GM12878 (cell line): Measurements from ENCODE around the gene PLCB2. TPM values are rescaled to one million over a fixed set of nuclear protein-coding genes. Genes with fewer than 3 reads are reported as not detected.

Source experiments
- ATAC-seq: fragments of 200-7000 bp; cut with Tn5 transposase; 3 replicates; pipeline ENCODE4 v1.9.1; 2020; ENCODE audit warnings: mild to moderate bottlenecking, moderate library complexity
- BruUV-seq: library from RNA; stranded (reverse); fragments of 400-500 nt; replicated peaks from 2 replicates; lab custom pipeline; 2021; lab: Mats Ljungman, UMichigan
- CTCF ChIA-PET: fragments of 300-600 bp; sonication (Branson Sonifier 250); formaldehyde crosslinking; extraction: SDS; loops from one replicate; lab custom pipeline; 2021; ENCODE audit warnings: inconsistent platforms; lab: Yijun Ruan, JAX
- POLR2A ChIA-PET: fragments of 350-600 bp; formaldehyde crosslinking; extraction: SDS; loops from one replicate; lab custom pipeline; 2021; ENCODE audit warnings: inconsistent platforms; lab: Charles Lee
- RAD21 ChIA-PET: fragments of 300-600 bp; sonication (Branson Sonifier 250); formaldehyde crosslinking; loops from one replicate; lab custom pipeline; 2023; ENCODE audit warnings: antibody characterized with exemption; ENCODE audit not compliant: unreplicated experiment; lab: Charles Lee
- SMC1A ChIA-PET: fragments of 300-600 bp; sonication (Branson Sonifier 250); formaldehyde crosslinking; loops from one replicate; lab custom pipeline; 2023; ENCODE audit not compliant: unreplicated experiment, uncharacterized antibody; lab: Charles Lee
- DNase-seq: peaks from one replicate; pipeline ENCODE4 v3.0.0-alpha.2; 2011; ENCODE audit warnings: low read depth, low spot score
- FAIRE-seq: peaks from 3 replicates; lab custom pipeline; 2011; peaks lifted over from hg19 to GRCh38; lab: Jason Lieb, UNC
- H2AFZ ChIP-seq: 2 replicates; pipeline ENCODE4 v1.6.0; 2011; ENCODE audit warnings: low read depth, low read length, control low read depth; ENCODE audit not compliant: control insufficient read depth
- H3K27ac ChIP-seq: 2 replicates; pipeline ENCODE4 v1.5.1; 2011; ENCODE audit warnings: control low read depth; ENCODE audit not compliant: control insufficient read depth, insufficient read depth
- H3K27me3 ChIP-seq, 2 experiments: replicated peaks in 1 of 2; 2 replicates each; pipeline versions ENCODE4 v1.6.0 to v1.6.1; 2011; ENCODE audit warnings: low read length in 1 of 2; ENCODE audit not compliant: control insufficient read depth in 2 of 2, insufficient read depth in 2 of 2
- H3K36me3 ChIP-seq, 2 experiments: 2 replicates each; pipeline ENCODE4 v1.5.1; 2011; ENCODE audit warnings: low read length in 1 of 2; ENCODE audit not compliant: control insufficient read depth in 2 of 2, insufficient read depth in 2 of 2
- H3K4me1 ChIP-seq: 2 replicates; pipeline ENCODE4 v1.6.1; 2011; ENCODE audit warnings: mild to moderate bottlenecking, low read length, moderate library complexity, mixed read lengths; ENCODE audit not compliant: control insufficient read depth, insufficient read depth
- H3K4me2 ChIP-seq: 2 replicates; pipeline ENCODE4 v1.6.0; 2011; ENCODE audit warnings: control low read depth; ENCODE audit not compliant: control insufficient read depth, insufficient read depth
- H3K4me3 ChIP-seq: fragments of 200-600 bp; sonication (generic); 2 replicates; pipeline ENCODE4 v1.5.1; 2016
- H3K79me2 ChIP-seq: 2 replicates; pipeline ENCODE4 v1.6.0; 2011; ENCODE audit warnings: low read length; ENCODE audit not compliant: control insufficient read depth, insufficient read depth
- H3K9ac ChIP-seq: 2 replicates; pipeline ENCODE4 v1.8.0; 2011; ENCODE audit warnings: low read length, control low read depth, mixed read lengths; ENCODE audit not compliant: control insufficient read depth, insufficient read depth
- H3K9me3 ChIP-seq: replicated peaks from 3 replicates; pipeline ENCODE4 v1.5.1; 2011; ENCODE audit warnings: mild to moderate bottlenecking, low read length; ENCODE audit not compliant: control insufficient read depth, insufficient read depth
- H4K20me1 ChIP-seq: 2 replicates; pipeline ENCODE4 v1.6.0; 2011; ENCODE audit not compliant: control insufficient read depth, insufficient read depth
- CHD1 ChIP-seq: IDR thresholded peaks from 2 replicates; pipeline ENCODE4 v1.6.1; 2012; ENCODE audit warnings: low read depth, low read length, improper control_type of control experiment
- CHD4 ChIP-seq: fragments of 200-600 bp; sonication (generic); IDR thresholded peaks from 2 replicates; pipeline ENCODE4 v1.6.1; 2016; ENCODE audit warnings: mild to moderate bottlenecking
- MXI1 ChIP-seq: fragments of 150-350 bp; IDR thresholded peaks from 2 replicates; pipeline ENCODE4 v1.6.1; 2011; ENCODE audit warnings: low read depth, mild to moderate bottlenecking, inconsistent platforms, low read length, improper control_type of control experiment
- PAX8 ChIP-seq: fragments of 450-650 bp; IDR thresholded peaks from 2 replicates; pipeline ENCODE4 v1.6.1; 2017; ENCODE audit warnings: mild to moderate bottlenecking, moderate library complexity
- RELA ChIP-seq: fragments of 450-650 bp; IDR thresholded peaks from 2 replicates; pipeline ENCODE4 v1.8.0; 2014; ENCODE audit warnings: borderline replicate concordance; ENCODE audit not compliant: partially characterized antibody
- RFX5 ChIP-seq: IDR thresholded peaks from 2 replicates; pipeline ENCODE4 v1.6.1; 2011; ENCODE audit warnings: low read depth, low read length, improper control_type of control experiment
- TCF3 ChIP-seq: IDR thresholded peaks from 2 replicates; pipeline ENCODE4 v1.6.1; 2012; ENCODE audit warnings: low read depth, mild to moderate bottlenecking, low read length, borderline replicate concordance; ENCODE audit not compliant: insufficient read depth
- WGBS: methylation state at CpG from one replicate; pipeline ENCODE4 v1.1.6; 2016; ENCODE audit warnings: low lambda C conversion rate; ENCODE audit not compliant: insufficient replicate concordance, insufficient coverage; ENCODE audit errors: missing lambda C conversion rate; 5-methylcytosine and 5-hydroxymethylcytosine counted together
- in situ Hi-C: fragments of 300-500 bp; cut with MboI; formaldehyde crosslinking; loops from 9 replicates; pipeline ENCODE4 v1.14.3; 2018; ENCODE audit warnings: mixed read lengths
- intact Hi-C: fragments of 100-400 bp; cut with micrococcal nuclease; formaldehyde crosslinking; loops from one replicate; pipeline ENCODE4 v1.14.2; 2022; ENCODE audit not compliant: unreplicated experiment
- polyA plus RNA-seq, 11 experiments: library from polyadenylated mRNA; depleted of rRNA in 4 of 11; unstranded in 6 of 11; stranded (reverse) in 5 of 11; fragments of >200 nt; fragmentation: Nextera tagmentation in 4 of 11; fragmentation: Illumina TruSeq in 1 of 11; extraction: Ambion mirVana in 4 of 11; extraction: Trizol in 1 of 11; gene quantifications; 1 replicate in 1 of 11; 2 replicates in 10 of 11; pipeline versions ENCODE4 v1.2.1 to v1.2.3, GENCODE V29; 2011 to 2016; ENCODE audit warnings: inconsistent platforms in 2 of 11, missing spikeins in 2 of 11, low read depth in 1 of 11
- total RNA-seq, 4 experiments: library from RNA; depleted of rRNA in 3 of 4; stranded (reverse); fragments of >200 nt in 3 of 4; fragmentation: Illumina TruSeq in 1 of 4; extraction: Trizol in 1 of 4; gene quantifications; 2 replicates each; pipeline versions ENCODE4 v1.2.1 to v1.2.3, GENCODE V29; 2013 to 2021
- TF ChIP-seq, protein P1 (sequence below): fragments of 450-650 bp; formaldehyde crosslinking; IDR thresholded peaks from 2 replicates; pipeline ENCODE4 v1.5.0; 2022; ENCODE audit warnings: mild to moderate bottlenecking, missing genetic modification characterization
- TF ChIP-seq, protein P2 (sequence below): fragments of 450-650 bp; formaldehyde crosslinking; IDR thresholded peaks from 2 replicates; pipeline ENCODE4 v1.4.0; 2020; ENCODE audit warnings: mild to moderate bottlenecking, moderate library complexity

Gene PLCB2
- total and polyA plus RNA-seq, 10 of the 15 experiments (the other 5 are each of a cell fraction or from before 2014, with no cell fraction given), result 1.2 to 39.4 (median 10.7) TPM

DNA sequence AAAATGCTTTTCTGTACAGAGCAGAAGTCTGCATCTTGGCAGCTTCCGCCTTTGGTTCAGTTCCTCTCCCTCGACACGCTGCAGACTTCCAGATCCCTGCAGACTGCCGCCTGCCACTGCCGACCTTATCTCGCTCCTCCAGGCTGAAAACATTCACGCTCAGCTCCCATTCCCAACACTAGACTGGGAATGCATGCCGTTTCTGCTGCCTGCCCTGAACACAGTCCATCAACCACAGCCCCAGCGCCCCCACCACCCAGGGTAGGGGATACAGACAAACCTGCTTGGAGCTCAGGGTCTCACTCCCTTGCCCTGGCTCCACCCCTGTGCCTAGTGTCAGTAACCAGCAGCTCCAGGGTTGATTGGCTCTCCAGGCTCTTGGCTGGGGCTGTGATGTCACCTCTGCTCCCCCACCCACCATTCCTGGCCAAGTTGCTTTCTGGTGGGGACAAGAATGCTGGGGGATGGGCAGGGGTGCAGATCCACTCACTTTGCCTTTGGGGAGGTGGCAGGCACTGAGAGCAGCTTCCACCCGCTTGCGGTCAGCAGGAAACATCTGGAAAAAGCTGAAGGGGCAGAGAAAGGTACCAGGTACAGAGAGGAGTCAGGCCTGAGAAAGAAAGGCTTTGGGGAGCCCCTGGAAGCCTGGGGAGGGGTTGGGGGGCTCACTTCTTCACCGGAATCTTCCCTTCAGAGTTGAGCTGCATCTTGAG lies 6.1 kb downstream of the PLCB2 start:
- WGBS, result 66% methylated on average over 12 of the region's 12 CpGs
- ChIA-PET CTCF (interaction anchor here (0.9 to 1.4 kb wide), 2 partner anchors 22 to 84 kb away, joined by 4 to 5 read pairs; no protein-coding TSS in a partner anchor), POLR2A (no interaction called here), SMC1A (no interaction called here)
- FAIRE-seq, result no peak
- Histone ChIP-seq H3K4me1 (no peaks in the 10 kb centered on the region), H3K79me2 (no peaks in the 10 kb centered on the region), H3K9ac (no peak overlapping the region), H2AFZ (no peak overlapping the region), H3K27ac (no peak overlapping the region), H3K9me3 (no peaks in the 10 kb centered on the region; the same call in 2 of the 3 replicates), H3K36me3 (no peaks in the 10 kb centered on the region), H3K4me2 (no peak overlapping the region), H4K20me1 (no peaks in the 10 kb centered on the region)
- DNase-seq, result no peak
- no peak for ATAC-seq
- in situ Hi-C loops, result no loop called here
- TF ChIP-seq CHD1 (no peak), RELA (no peak), CHD4 (no peak), TCF3 (no peak), RFX5 (no peak), PAX8 (no peak), MXI1 (no peak)
- TF ChIP-seq, protein P1, sequence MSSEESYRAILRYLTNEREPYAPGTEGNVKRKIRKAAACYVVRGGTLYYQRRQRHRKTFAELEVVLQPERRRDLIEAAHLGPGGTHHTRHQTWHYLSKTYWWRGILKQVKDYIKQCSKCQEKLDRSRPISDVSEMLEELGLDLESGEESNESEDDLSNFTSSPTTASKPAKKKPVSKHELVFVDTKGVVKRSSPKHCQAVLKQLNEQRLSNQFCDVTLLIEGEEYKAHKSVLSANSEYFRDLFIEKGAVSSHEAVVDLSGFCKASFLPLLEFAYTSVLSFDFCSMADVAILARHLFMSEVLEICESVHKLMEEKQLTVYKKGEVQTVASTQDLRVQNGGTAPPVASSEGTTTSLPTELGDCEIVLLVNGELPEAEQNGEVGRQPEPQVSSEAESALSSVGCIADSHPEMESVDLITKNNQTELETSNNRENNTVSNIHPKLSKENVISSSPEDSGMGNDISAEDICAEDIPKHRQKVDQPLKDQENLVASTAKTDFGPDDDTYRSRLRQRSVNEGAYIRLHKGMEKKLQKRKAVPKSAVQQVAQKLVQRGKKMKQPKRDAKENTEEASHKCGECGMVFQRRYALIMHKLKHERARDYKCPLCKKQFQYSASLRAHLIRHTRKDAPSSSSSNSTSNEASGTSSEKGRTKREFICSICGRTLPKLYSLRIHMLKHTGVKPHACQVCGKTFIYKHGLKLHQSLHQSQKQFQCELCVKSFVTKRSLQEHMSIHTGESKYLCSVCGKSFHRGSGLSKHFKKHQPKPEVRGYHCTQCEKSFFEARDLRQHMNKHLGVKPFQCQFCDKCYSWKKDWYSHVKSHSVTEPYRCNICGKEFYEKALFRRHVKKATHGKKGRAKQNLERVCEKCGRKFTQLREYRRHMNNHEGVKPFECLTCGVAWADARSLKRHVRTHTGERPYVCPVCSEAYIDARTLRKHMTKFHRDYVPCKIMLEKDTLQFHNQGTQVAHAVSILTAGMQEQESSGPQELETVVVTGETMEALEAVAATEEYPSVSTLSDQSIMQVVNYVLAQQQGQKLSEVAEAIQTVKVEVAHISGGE, result no peak
- TF ChIP-seq, protein P2, sequence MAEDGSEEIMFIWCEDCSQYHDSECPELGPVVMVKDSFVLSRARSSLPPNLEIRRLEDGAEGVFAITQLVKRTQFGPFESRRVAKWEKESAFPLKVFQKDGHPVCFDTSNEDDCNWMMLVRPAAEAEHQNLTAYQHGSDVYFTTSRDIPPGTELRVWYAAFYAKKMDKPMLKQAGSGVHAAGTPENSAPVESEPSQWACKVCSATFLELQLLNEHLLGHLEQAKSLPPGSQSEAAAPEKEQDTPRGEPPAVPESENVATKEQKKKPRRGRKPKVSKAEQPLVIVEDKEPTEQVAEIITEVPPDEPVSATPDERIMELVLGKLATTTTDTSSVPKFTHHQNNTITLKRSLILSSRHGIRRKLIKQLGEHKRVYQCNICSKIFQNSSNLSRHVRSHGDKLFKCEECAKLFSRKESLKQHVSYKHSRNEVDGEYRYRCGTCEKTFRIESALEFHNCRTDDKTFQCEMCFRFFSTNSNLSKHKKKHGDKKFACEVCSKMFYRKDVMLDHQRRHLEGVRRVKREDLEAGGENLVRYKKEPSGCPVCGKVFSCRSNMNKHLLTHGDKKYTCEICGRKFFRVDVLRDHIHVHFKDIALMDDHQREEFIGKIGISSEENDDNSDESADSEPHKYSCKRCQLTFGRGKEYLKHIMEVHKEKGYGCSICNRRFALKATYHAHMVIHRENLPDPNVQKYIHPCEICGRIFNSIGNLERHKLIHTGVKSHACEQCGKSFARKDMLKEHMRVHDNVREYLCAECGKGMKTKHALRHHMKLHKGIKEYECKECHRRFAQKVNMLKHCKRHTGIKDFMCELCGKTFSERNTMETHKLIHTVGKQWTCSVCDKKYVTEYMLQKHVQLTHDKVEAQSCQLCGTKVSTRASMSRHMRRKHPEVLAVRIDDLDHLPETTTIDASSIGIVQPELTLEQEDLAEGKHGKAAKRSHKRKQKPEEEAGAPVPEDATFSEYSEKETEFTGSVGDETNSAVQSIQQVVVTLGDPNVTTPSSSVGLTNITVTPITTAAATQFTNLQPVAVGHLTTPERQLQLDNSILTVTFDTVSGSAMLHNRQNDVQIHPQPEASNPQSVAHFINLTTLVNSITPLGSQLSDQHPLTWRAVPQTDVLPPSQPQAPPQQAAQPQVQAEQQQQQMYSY (CRISPR knock-in tag), result no peak
- TF ChIP-seq, all 136 proteins: peak for 0
- intact Hi-C loops, result no loop called here
- H3K4me3 ChIP-seq, result no peak overlapping the region
- H3K27me3 ChIP-seq, result no peaks in the 10 kb centered on the region
- no TSS peak for BruUV-seq
- RAD21 ChIA-PET, result interaction anchor here (1.4 kb wide), 1 partner anchor 35 kb away, joined by 4 read pairs; no protein-coding TSS in a partner anchor
